BLaER1 treated with 17β-estradiol and CSF1 and Interleukin-3, amounts not matched to agents 10 nM and 100 nM (cell line): ENCODE results near the gene PCNX3.

ENCODE experiments used
- H3K27ac ChIP-seq, 11 experiments: shearing (Covaris generic); formaldehyde crosslinking; 2 replicates each; pipeline ENCODE4 v1.8.1; 2022
- H3K27me3 ChIP-seq, 11 experiments: shearing (Covaris generic); formaldehyde crosslinking; 2 replicates each; pipeline ENCODE4 v1.8.1; 2022
- H3K36me3 ChIP-seq, 11 experiments: shearing (Covaris generic); formaldehyde crosslinking; 2 replicates each; pipeline ENCODE4 v1.8.1; 2022
- H3K4me1 ChIP-seq, 10 experiments: shearing (Covaris generic); formaldehyde crosslinking; 2 replicates each; pipeline ENCODE4 v1.8.1; 2022
- H3K4me2 ChIP-seq, 11 experiments: shearing (Covaris generic); formaldehyde crosslinking; 2 replicates each; pipeline ENCODE4 v1.8.1; 2022
- H3K4me3 ChIP-seq, 10 experiments: shearing (Covaris generic); formaldehyde crosslinking; 2 replicates each; pipeline ENCODE4 v1.8.1; 2022
- H3K9ac ChIP-seq, 11 experiments: shearing (Covaris generic); formaldehyde crosslinking; 2 replicates each; pipeline ENCODE4 v1.8.1; 2022
- H3K9me3 ChIP-seq, 11 experiments: shearing (Covaris generic); formaldehyde crosslinking; replicated peaks in 1 of 11; 2 replicates each; pipeline ENCODE4 v1.8.1; 2022
- H4K20me1 ChIP-seq, 11 experiments: shearing (Covaris generic); formaldehyde crosslinking; 2 replicates each; pipeline ENCODE4 v1.8.1; 2022
- Cebpa-rat ChIP-seq, 11 experiments: shearing (Covaris generic); IDR thresholded peaks; 2 replicates each; pipeline ENCODE4 v1.8.1; 2022

The PCNX3 gene

GRCh38 chr11:65615229-65615949 is at the start of gene PCNX3:
TSS of gene PCNX3 (plus strand) at chr11:65615776. CDS start at chr11:65616312, 536 bp downstream.
- peaks cover 35 to 61% (median 55%) of the 10 kb centered on the region in 11 experiments for H3K36me3 ChIP-seq
- no peaks in the 10 kb centered on the region for H3K27me3 ChIP-seq
- peak within 1 kb of the TSS; percentile 89 to 95 (median 92) for H3K9ac ChIP-seq
- peaks cover 51 to 65% (median 59%) of the 10 kb centered on the region in 10 experiments for H3K4me1 ChIP-seq
- peaks cover 29 to 80% (median 75%) of the 10 kb centered on the region in 11 experiments; a peak in 21 of 22 replicates for H4K20me1 ChIP-seq
- TF ChIP-seq Cebpa-rat (IDR thresholded peaks at IDR 0.05) = no peak
- H3K4me2 ChIP-seq = peak within 1 kb of the TSS; percentile 97 to 100 (median 100)
- peak within 1 kb of the TSS; percentile 64 to 93 (median 89) for H3K27ac ChIP-seq
- H3K9me3 ChIP-seq = no peaks in the 10 kb centered on the region
- peak within 1 kb of the TSS; percentile 88 to 98 (median 95) for H3K4me3 ChIP-seq

DNA sequence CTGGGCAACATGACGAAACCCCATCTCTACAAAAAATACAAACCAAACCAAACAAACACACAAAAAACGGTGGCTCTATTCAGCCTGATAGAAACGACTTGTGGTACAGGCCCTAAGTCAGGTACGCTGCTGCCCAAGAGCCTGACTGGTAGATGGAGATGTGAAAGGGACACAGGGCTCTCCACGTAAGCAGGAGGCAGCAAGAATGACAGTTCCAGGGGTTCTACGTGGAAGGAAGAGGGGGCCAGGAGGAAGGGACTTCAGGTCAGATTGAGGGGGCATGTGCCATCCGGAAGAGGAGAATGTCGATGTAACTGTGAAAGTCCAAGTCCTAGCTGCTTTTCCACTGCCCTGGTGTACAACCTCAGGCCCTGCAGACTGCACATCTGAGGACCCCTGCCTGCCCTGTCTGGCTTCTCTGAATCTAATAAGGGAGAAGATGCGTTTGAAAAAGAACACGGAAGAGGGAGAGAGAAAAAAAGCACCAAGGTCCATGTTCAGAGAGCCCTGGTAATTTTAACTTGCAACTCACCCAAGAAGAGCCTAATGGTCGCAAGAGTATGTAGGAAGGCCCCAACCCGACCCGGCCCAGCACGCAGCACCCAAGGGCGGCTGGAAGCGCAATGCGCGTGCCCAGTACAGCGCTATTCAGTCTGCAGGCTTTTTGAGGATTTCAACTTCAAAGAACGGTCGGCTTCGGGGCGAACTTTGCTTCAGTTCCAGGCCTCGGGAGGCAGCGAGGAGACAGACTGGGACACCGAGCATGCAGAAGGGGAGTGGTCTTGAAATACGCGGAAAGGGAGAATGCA is 46.2 kb upstream of the PCNX3 start:
- no peaks in the 10 kb centered on the region for H3K27me3 ChIP-seq

DNA sequence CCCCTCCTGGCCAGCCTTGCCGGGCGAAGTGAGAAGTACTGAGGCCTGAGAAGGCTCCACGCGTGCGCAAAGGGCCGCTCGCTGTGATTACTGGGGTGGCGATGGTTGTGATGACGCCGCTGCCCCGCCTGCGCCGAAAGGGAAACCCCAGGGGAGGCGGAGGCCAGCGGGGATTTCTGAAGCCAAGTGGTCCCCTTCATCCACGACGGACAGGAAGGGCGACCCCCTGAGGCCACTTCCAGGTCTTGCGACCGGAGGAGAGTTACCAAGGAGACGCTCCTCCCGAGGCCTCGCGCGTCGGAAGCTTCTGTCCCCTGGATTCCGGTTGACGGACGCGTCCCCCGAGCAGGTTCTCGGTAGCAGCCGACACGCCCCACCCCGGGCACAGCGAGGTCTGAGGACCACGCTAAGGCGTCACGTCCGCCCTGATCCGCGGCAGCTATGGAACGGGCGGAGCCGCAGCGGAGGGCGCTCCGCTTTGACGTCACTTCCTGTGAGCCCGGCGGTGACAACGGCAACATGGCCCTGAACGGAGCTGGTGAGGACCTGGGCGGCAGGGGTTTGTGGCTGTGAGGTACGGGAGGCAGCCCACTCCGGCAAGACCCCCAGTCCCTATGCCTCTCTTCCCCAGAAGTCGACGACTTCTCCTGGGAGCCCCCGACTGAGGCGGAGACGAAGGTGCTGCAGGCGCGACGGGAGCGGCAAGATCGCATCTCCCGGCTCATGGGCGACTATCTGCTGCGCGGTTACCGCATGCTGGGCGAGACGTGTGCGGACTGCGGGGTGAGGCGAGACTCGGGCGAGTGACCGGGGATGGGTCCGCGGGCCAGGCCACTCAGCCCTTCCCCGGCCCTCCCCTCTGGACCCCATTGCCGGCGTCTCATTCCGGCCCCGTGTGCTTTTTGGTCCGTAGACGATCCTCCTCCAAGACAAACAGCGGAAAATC is 45.3 kb upstream of the PCNX3 start, which contains the start of gene ZNRD2:
Gene ZNRD2, plus strand, starts transcription at position 505 of the 946 bp plus-strand sequence. Its CDS starts 15 bp downstream, at position 520.
- Histone ChIP-seq H3K4me1 (peaks cover 69 to 74% (median 71%) of the 10 kb centered on the region in 10 experiments), H3K9ac (peak within 1 kb of the TSS; percentile 84 to 96 (median 94)), H3K36me3 (peaks cover 0 to 17% (median 3%) of the 10 kb centered on the region in 11 experiments; a peak in 8 of 22 replicates), H3K27me3 (no peaks in the 10 kb centered on the region), H3K4me3 (peak within 1 kb of the TSS; percentile 88 to 99 (median 92)), H3K4me2 (peak within 1 kb of the TSS; percentile 98 to 100 (median 99)), H3K9me3 (no peaks in the 10 kb centered on the region), H3K27ac (peak within 1 kb of the TSS; percentile 75 to 93 (median 85)), H4K20me1 (peaks cover 8 to 41% (median 29%) of the 10 kb centered on the region in 11 experiments; a peak in 20 of 22 replicates)
- no peak for TF ChIP-seq Cebpa-rat (IDR thresholded peaks at IDR 0.05)

More for the DNA sequence above, 46.2 kb upstream of the PCNX3 start:
- H3K4me2 ChIP-seq = peak overlapping the region; percentile 96 to 100 (median 98)
- no peaks in the 10 kb centered on the region for H3K9me3 ChIP-seq
- H3K4me3 ChIP-seq = peak overlapping the region; percentile 88 to 99 (median 92)
- peaks cover 8 to 33% (median 29%) of the 10 kb centered on the region in 11 experiments; a peak in 20 of 22 replicates for H4K20me1 ChIP-seq
- peak overlapping the region; percentile 75 to 93 (median 85) for H3K27ac ChIP-seq
- H3K9ac ChIP-seq = peak overlapping the region; percentile 84 to 96 (median 94)
- TF ChIP-seq Cebpa-rat (IDR thresholded peaks at IDR 0.05) = no peak
- peaks cover 71 to 76% (median 74%) of the 10 kb centered on the region in 10 experiments for H3K4me1 ChIP-seq
- peaks cover 0 to 17% (median 3%) of the 10 kb centered on the region in 11 experiments; a peak in 8 of 22 replicates for H3K36me3 ChIP-seq

- Histone ChIP-seq H3K9me3 (no peaks in the 10 kb centered on the region), H3K4me2 (peak overlapping the region; percentile 98 to 100 (median 99)), H4K20me1 (peaks cover 8 to 44% (median 29%) of the 10 kb centered on the region in 11 experiments; a peak in 20 of 22 replicates), H3K4me1 (peaks cover 61 to 69% (median 66%) of the 10 kb centered on the region in 10 experiments), H3K9ac (peak overlapping the region; percentile 84 to 96 (median 94); a peak in 21 of 22 replicates), H3K4me3 (peak overlapping the region; percentile 88 to 99 (median 92)), H3K36me3 (peaks cover 0 to 17% (median 3%) of the 10 kb centered on the region in 11 experiments; a peak in 8 of 22 replicates), H3K27me3 (no peaks in the 10 kb centered on the region), H3K27ac (peak overlapping the region in 8 of 11 experiments; percentile 76 to 93 (median 89); a peak in 10 of 22 replicates)
- no peak for TF ChIP-seq Cebpa-rat (IDR thresholded peaks at IDR 0.05)
Measured at GRCh38 chr11:65571420-65571819, 44.2 kb upstream of the PCNX3 start.

DNA sequence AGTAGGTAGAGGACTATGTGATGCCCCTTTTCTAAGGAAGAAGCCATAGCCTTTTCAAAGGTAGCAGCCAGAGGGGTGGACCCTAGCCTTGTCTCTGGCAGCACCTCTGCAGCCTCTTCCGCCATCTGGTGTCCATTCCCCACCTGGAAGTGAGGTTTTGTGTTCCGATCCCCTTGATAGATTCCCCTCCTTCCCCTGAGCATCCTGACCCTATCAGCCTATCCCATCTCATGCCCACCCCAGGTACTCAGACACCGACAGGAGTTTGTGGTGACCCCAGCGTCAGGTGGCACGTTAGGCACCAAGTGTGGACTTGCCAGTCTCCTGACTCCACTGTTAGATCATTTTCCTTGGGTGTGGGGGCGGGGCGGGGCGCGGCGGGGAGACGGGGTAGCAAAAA is 43.6 kb upstream of the PCNX3 start:
- Histone ChIP-seq H3K27me3 (no peaks in the 10 kb centered on the region), H3K27ac (peak overlapping the region in 8 of 11 experiments; percentile 76 to 93 (median 88); a peak in 12 of 22 replicates), H3K9ac (peak overlapping the region; percentile 84 to 96 (median 94); a peak in 21 of 22 replicates), H3K4me2 (peak overlapping the region; percentile 98 to 100 (median 99)), H4K20me1 (peaks cover 8 to 50% (median 31%) of the 10 kb centered on the region in 11 experiments; a peak in 20 of 22 replicates), H3K4me3 (peak overlapping the region; percentile 88 to 99 (median 92)), H3K36me3 (peaks cover 0 to 17% (median 3%) of the 10 kb centered on the region in 11 experiments; a peak in 8 of 22 replicates), H3K4me1 (peaks cover 56 to 69% (median 66%) of the 10 kb centered on the region in 10 experiments), H3K9me3 (no peaks in the 10 kb centered on the region)
- no peak for TF ChIP-seq Cebpa-rat (IDR thresholded peaks at IDR 0.05)

DNA sequence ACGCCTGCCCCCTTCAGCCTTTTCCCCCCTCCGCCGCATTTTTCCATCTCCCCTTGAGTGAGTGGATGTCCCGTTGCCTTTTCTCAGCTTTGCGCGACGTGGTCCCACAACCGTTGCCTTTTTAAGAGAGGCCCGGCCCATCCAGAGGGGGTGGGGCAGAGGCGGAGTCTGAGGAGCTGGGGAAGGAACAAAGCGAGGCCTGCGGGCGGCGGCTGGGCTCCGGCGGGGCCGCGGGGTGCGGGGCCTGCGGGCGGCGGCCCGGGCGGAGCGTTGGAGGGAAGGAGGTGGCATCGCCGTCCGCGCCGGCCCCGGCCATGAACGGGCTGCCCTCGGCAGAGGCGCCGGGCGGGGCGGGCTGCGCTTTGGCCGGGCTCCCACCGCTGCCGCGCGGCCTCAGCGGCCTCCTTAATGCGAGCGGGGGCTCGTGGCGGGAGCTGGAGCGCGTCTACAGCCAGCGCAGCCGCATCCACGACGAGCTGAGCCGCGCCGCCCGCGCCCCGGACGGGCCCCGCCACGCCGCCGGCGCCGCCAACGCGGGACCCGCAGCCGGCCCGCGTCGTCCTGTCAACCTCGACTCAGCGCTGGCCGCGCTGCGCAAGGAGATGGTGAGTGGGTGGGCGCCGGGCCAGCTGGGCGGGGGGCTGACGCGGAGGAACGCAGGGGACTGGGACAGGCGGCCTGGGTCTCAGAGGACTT is 43.1 kb upstream of the PCNX3 start, which contains the start of gene FAM89B:
Gene FAM89B, plus strand, starts transcription at position 183 of the 696 bp plus-strand sequence. Its CDS starts 132 bp downstream, at position 315.
- peak within 1 kb of the TSS; percentile 70 to 93 (median 91) for H3K27ac ChIP-seq
- no peaks in the 10 kb centered on the region for H3K9me3 ChIP-seq
- TF ChIP-seq Cebpa-rat (IDR thresholded peaks at IDR 0.05) = no peak
- H3K9ac ChIP-seq = peak within 1 kb of the TSS; percentile 84 to 96 (median 94)
- peak within 1 kb of the TSS; percentile 98 to 100 (median 99) for H3K4me2 ChIP-seq
- peak within 1 kb of the TSS; percentile 88 to 99 (median 92) for H3K4me3 ChIP-seq
- H3K27me3 ChIP-seq = no peaks in the 10 kb centered on the region
- peaks cover 0 to 17% (median 3%) of the 10 kb centered on the region in 11 experiments; a peak in 8 of 22 replicates for H3K36me3 ChIP-seq
- peaks cover 50 to 69% (median 66%) of the 10 kb centered on the region in 10 experiments for H3K4me1 ChIP-seq
- H4K20me1 ChIP-seq = peaks cover 8 to 55% (median 32%) of the 10 kb centered on the region in 11 experiments; a peak in 20 of 22 replicates
